ENCODE measurements around the gene VAV2.

Gene VAV2

DNA sequence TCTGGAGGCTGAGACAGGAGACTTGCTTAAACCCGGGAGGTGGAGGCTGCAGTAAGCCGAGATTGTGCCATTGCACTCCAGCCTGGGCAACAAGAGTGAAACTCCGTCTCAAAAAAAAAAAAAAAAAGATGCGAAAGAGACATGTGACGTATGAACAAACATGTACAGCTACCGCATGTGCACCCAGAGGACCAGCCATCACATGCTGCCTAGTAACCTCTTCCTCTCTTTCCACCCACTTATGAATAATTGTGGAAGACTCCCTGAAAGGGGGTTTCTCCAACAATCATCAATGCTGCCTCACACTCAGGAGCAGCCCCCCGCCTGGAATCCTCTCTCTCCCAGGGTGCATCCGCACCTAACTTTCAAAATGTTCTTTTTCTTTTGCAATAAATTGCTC is 256.2 kb downstream of the VAV2 start:
- no peak for FAIRE-seq

GRCh38 chr9:133735415-133735775 is 256.7 kb downstream of the VAV2 start:
- no peak for FAIRE-seq

DNA sequence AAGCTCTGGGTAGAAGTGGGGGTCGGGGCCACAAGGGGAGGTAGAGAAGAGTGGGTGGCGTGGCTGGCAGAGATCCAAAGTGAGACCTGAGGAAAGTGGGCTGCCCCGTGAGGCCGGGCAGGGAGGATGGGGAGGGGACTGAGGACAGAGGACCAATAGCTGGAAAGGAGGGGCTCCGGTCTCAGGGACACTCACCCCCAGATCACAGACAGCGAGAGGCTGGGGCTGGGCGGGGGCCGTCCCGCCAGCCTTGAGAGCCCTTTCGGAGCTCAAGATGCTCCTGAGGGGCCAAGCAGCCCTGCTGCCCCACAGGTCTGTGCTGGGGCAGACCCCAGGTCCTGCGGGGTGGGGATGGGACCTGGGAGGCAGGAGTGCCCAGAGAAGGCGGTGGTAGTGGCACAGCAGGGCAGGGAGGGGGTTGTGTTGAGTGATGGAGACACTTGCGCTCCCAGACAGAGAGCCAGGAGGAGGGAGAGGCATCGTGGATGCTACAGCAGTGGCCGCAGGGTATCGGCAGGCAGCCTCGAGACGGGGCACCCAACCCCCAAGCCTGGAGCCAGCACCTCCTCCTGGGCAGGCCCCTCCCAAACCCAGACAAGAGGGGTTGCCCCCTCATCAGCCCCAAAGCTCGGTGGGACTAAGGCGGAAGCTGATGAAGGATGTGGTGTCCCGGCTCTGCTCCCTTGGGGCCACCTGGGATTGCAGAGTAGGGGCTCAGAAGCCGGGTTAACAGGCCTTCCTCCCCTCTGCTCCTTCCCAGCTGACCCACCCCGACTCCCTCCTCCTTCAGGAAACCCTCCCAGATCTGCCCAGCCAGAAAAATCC is 257.3 kb downstream of the VAV2 start:
- no peak for FAIRE-seq

GRCh38 chr9:133733796-133734533 is 258.2 kb downstream of the VAV2 start:
- FAIRE-seq: no peak

GRCh38 chr9:133733421-133733795 is 258.7 kb downstream of the VAV2 start:
- FAIRE-seq: no peak

DNA sequence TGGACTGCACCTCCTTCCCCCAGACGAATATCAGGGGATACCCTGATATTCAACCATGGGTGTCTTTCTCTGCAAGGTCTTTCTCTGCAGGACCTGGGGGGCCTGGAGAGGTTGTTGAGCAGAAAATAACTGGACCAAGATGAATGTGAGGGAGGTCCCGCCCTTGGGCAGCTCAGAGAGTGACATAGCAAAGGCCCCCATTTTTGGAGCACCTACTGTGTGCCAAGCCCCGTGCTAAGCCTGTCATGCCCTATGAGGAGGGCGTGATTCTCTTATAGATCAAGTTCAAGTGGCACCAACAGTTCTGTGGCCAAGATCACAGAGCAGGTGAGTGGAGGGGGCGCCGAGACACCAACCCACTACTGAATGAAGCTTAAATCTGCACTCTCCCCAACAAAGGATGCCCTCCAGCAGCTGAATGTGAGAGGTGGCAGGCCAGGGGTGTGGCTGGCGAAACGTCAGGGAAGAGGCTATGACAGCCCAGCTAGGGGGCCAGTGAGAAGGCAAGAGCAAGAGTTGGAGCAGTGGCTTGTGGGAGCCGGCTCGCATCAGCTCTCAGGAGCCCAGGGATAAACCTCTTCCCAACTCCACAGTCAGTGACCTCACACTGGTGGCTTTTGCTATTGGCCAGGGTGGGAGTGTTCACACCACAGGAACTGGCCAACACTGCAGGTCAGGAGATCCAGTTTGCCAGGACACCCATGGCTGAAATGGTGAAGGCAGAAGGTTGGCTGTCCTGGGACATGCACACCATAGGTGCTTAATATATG is 259.3 kb downstream of the VAV2 start:
- FAIRE-seq: no peak

DNA sequence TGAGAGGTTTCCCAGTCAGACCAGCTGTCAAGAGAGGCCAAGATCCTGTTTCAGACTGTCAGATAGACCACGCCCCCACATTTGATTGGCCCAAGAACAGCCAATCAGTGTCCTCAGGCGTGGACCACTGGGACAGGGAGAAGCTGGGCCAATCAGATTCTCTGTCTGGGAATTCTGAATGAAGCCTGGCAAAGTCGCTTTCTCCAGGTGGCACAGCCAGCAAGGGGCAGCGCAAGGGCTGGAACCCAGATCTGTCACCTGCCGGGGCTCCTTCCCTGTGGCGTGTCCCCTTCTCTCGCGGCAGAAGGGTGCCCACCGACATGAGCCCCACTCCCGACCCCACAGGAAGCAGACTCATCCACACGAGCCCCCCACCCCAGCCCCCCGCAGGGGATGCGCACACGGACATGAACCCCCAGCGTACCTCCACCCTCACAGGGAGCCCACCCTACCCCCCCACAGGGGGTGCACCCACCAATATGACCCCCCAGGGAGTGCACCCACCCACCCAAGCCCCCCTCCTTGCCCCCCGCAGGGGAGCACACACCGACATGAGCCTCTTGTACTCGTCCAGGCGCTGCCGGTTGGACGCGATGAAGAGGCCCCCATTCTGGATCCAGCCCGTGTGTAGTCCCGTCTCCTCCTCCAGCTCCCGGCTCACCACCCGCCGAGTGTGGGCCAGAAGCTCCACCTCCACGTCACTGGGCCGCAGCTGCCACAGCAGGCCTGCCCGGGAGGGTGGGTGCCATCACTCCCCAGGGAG is 260.1 kb downstream of the VAV2 start:
- peak; percentile 76 for FAIRE-seq

DNA sequence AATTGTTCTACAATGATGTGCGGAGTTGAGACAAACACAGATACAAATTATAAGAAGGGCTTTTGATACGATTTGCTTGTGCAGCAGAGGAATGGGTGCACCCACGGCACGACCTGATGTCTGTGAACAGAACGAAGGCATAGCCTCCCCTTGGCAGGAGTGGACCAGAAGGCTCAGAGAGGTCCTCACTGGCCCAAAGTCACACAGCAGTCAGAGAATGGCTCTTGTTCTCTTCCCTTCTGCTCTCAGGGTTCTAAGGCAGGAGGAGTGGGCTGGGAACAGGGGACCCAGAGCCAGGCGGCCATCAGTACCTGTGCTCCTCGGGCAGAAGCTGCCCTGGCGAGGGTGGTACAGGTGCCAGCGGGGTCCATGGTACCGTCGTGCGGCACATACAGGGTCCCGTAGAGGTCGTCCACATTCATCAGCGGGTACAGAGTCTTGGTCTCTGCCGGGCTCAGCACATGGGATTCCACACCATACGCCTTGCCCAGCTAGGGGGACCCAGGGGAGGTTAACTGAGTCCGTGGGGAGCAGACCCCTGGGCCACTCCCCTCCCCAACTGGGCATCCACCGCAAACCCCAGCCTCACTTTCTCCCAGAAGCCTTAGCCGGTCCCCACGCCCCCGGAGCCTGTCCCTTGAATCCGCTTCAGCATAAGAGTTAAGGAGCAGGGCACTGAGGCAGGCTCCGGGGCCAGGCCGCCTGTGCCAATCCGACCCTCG is 261.0 kb downstream of the VAV2 start:
- no peak for FAIRE-seq

DNA sequence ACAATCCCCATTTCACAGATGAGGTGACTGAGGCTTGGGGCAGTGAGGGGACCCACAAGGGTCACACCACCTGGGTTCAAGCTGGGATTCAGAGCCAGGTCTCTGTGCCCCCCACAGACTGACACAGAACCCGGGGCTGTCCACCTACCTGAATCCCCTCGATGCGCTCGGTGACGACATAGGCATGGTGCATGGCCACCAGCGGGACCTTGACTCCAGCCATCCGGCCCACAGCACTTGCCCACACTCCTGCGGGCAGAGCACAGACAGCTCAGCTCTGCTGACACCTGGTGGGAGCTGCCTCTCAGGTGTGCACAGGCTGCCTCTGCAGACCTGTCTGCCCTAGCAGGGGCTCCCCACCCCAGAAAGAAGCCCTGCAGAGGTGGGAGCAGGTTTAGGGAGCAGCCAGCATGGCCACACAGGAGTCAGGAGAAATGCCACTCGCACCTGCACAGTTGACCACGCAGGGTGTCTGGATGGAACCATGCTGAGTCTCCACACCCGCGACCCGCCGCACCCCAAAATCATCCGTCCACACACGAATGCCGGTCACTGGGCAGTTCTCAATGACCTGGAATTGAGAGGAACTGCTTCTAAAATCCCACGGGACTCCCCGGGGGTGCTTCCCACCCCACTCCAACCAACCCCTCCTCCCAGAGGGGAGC is 262.4 kb downstream of the VAV2 start:
- no peak for FAIRE-seq

DNA sequence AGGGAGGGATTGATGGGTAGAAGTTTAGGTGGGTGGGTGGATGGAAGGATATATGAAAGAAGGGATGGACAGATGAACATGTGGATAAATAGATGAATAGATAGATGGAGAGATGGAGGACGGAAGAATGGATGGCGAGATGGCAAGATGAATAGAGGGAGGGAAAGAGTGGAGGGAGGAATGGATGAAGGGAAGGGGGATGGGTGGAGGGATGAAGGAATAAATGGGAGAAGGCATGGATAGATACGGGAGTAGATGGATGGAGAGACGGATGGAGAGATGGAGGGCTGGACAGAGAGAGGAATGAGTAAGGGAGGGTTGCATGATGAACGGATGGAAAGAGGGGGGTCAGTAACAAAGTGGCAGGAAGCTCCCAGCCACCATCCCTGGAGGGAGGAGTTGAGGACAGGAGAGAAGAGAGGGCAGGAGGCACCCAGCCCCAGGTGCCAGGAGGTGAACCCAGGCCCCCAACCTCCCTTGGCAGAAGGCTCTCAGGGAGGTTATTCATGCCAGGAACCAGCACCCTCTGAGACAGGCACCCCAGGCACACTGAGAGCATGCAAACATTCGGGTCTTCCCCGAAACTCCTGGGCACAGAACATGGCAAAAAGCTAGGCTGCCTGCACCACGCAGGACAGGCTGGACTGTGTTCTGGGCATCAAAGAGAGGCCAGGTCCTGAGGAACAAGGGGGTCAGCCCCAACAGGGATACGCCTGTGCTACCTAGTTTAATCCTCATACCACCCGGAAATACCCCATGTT is 263.1 kb downstream of the VAV2 start:
- FAIRE-seq: no peak

DNA sequence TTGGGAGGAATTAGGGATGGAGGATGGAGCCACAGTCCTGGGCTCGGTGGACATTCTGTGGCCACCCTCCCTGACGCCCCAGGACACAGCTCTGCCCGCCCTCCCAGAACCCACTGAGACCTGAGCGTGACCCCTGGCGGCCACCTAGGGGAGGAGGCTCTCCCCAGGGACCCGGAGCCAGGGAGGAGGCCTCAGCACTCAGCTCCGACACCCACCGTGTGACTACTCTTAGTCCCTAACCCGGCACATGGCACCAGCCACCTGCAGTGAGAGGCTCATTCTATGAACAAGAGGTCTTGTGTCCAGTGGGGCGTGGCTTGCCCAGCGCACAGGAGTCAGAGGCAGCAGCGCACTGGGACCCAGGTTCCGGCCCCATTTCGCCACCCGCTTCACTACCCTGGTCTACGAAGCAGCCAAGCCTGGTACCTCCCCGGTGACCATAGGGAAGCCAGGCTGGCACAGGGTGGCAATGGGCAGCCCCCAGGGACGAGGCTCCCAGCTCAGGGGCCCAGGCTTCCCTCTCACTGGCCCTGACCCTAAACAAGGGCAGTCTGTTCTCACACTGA is 264.2 kb downstream of the VAV2 start:
- FAIRE-seq: no peak

GRCh38 chr9:133727277-133727875 is 264.7 kb downstream of the VAV2 start:
- FAIRE-seq: no peak

- FAIRE-seq: no peak
These were observed 265.5 kb downstream of the VAV2 start for GRCh38 chr9:133726401-133727276.

GRCh38 chr9:133725886-133726285 is 266.2 kb downstream of the VAV2 start:
- no peak for FAIRE-seq

DNA sequence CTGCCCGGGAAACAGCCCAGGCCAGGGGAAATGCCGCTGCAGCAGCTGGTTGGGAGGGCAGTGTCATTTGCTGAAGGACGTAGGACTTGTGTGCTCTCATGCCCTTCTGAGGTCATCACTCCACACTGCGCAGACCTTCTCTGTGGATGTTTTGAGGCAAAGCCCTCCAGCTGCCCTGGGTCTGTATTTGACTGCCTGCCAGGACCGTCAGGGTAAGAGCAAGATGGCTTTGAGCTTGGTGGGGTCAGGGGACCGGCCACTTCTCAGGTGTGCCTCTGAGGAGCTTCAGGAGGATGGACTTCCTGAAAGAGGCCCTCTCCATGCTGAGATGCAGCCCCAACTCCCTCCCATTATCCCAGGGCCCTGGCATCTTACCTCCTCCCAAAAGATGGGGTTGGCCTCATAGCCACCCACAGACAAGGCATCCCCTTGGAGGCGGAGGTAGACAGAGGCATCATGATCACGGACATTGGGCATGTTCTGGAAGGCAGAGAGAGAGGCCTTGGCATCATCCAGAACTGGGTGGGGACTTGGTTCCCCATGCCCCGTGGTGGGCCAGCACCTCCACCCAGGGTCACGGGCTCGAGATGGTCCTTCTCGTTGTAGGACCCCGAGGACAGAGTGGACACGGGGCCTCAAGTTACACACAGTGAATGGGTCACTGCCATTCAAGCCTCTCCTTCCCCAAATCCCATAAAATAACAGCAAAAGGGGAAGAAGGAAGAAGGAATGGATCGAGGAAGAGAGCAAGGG is 273.4 kb downstream of the VAV2 start:
- FAIRE-seq: no peak

GRCh38 chr9:133717113-133718031 is 274.8 kb downstream of the VAV2 start:
- no peak for FAIRE-seq

DNA sequence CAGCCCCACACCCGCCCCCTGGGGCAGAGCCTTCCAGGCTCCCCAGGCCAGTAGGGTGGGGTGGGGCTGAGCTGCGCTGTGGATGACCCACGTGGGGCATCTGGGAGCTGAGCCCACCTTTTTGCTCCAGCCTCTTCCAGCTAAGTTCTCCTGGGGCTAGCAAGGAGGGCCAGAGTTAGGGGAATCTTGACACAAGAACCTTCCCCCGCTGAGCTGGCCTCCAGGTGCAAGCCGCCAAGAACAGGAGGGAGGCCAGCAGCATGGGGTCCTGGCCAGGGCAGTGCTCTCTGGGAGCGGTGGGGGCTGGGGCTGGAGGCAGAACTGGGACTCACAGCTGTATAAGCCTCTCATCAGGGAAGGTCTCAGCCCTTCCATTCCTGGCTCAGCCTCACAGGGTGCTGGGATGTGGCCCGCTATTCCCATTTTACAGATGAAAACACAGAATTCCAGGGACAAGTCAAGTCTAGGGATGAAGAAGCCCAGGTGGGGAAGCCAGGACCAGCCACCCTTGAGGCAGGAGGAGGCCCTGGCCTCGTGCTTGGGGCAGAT is 275.5 kb downstream of the VAV2 start:
- FAIRE-seq: no peak
